Gastroesophageal sphincter (tissue), 4 donors: ENCODE measurements around the gene CCDC27. TPM values are rescaled to one million over a fixed set of nuclear protein-coding genes. Genes with fewer than 3 reads are reported as not detected.

Experiments
- ATAC-seq: fragments of 150-250 bp; one replicate; pipeline ENCODE4 v1.9.1; 2016; ENCODE audit warnings: mild to moderate bottlenecking, moderate library complexity
- H3K27ac ChIP-seq, 4 donors: fragments of 200-600 bp; sonication (generic) in 3 of 4; 1 replicate in 3 of 4; 2 replicates in 1 of 4; pipeline ENCODE4 v1.5.1; 2016 to 2019
- H3K27me3 ChIP-seq: fragments of 200-600 bp; sonication (generic); one replicate; pipeline ENCODE4 v1.5.1; 2019
- H3K36me3 ChIP-seq, 2 donors: fragments of 200-600 bp; sonication (generic); one replicate each; pipeline ENCODE4 v1.5.1; 2019; ENCODE audit warnings: control low read depth in 1 of 2
- H3K4me1 ChIP-seq, 3 donors: fragments of 200-600 bp; sonication (generic); 1 replicate in 2 of 3; 2 replicates in 1 of 3; pipeline ENCODE4 v1.5.1; 2016 to 2019; ENCODE audit warnings: control low read depth in 2 of 3
- H3K4me3 ChIP-seq, 2 donors: fragments of 200-600 bp; sonication (generic); one replicate each; pipeline ENCODE4 v1.5.1; 2019; ENCODE audit warnings: mild to moderate bottlenecking in 1 of 2, moderate library complexity in 1 of 2
- H3K9me3 ChIP-seq, 3 donors: fragments of 200-600 bp; sonication (generic); one replicate each; pipeline ENCODE4 v1.5.1; 2017 to 2019; ENCODE audit warnings: control low read depth in 2 of 3
- CTCF ChIP-seq, 4 experiments: fragments of 200-600 bp in 2 of 4; fragments of 450-650 bp in 2 of 4; sonication (generic) in 1 of 4; IDR thresholded peaks; one replicate each; pipeline ENCODE4 v1.5.1; 2017 to 2019; ENCODE audit warnings: antibody characterized with exemption in 4 of 4, mild to moderate bottlenecking in 2 of 4, moderate library complexity in 2 of 4
- EP300 ChIP-seq: sonication (generic); formaldehyde crosslinking; IDR thresholded peaks from one replicate; pipeline ENCODE4 v1.6.1; 2017; ENCODE audit warnings: antibody characterized with exemption, mild to moderate bottlenecking
- POLR2A ChIP-seq, 2 donors: fragments of 450-650 bp; IDR thresholded peaks; one replicate each; pipeline ENCODE4 v1.6.1; 2017; ENCODE audit warnings: antibody characterized with exemption in 2 of 2, mild to moderate bottlenecking in 2 of 2, moderate library complexity in 1 of 2
- POLR2AphosphoS5 ChIP-seq: sonication (generic); formaldehyde crosslinking; IDR thresholded peaks from one replicate; pipeline ENCODE4 v1.6.1; 2017; ENCODE audit warnings: antibody characterized with exemption
- WGBS, 2 donors: methylation state at CpG; one replicate each; pipeline ENCODE4 v1.1.5; 2018; ENCODE audit warnings: low coverage in 1 of 2; 5-methylcytosine and 5-hydroxymethylcytosine counted together
- total RNA-seq, 4 donors: library from RNA; depleted of rRNA; stranded (reverse); fragments of >200 nt; gene quantifications; one replicate each; pipeline ENCODE4 v1.1.0, GENCODE V29; 2016

CCDC27 gene
- total RNA-seq, 4 donors from 2014 or later = not detected

- Histone ChIP-seq H3K4me3 (no peak overlapping the region), H3K27ac (no peak overlapping the region), H3K4me1 (peaks cover 0 to 57% (median 11%) of the 10 kb centered on the region in 3 donors), H3K9me3 (no peaks in the 10 kb centered on the region), H3K36me3 (peaks cover 0 to 29% of the 10 kb centered on the region in 2 donors), H3K27me3 (no peaks in the 10 kb centered on the region)
- no CpG with 5 or more reads among the region's 27 CpGs for WGBS, 2 donors
- ATAC-seq = no peak
- TF ChIP-seq POLR2A (IDR thresholded peaks at IDR 0.05) (no peak), CTCF (IDR thresholded peaks at IDR 0.05) (peak in 1 of 4 experiments; percentile 24)
Measured at GRCh38 chr1:3775490-3776230, 23.4 kb downstream of the CCDC27 start.

- Histone ChIP-seq H3K27ac (no peak overlapping the region), H3K36me3 (peaks cover 0 to 36% of the 10 kb centered on the region in 2 donors), H3K4me3 (no peak overlapping the region), H3K4me1 (peaks cover 0 to 49% (median 10%) of the 10 kb centered on the region in 3 donors), H3K9me3 (no peaks in the 10 kb centered on the region), H3K27me3 (no peaks in the 10 kb centered on the region)
- no peak for ATAC-seq
- 66 to 78% methylated on average over 6 to 7 of the region's 21 CpGs for WGBS, 2 donors
- no peak for TF ChIP-seq POLR2A (IDR thresholded peaks at IDR 0.05)
- no peak for TF ChIP-seq POLR2AphosphoS5
- TF ChIP-seq CTCF (IDR thresholded peaks at IDR 0.05) = no peak
- TF ChIP-seq EP300 = no peak
Measured at GRCh38 chr1:3776231-3776961, 24.1 kb downstream of the CCDC27 start.

GRCh38 chr1:3777078-3777547, 24.9 kb downstream of the CCDC27 start:
- H3K4me1 ChIP-seq = peaks cover 0 to 42% (median 3%) of the 10 kb centered on the region in 3 donors
- no peak overlapping the region for H3K27ac ChIP-seq
- no CpG with 5 or more reads among the region's 10 CpGs for WGBS, 2 donors
- H3K36me3 ChIP-seq = peaks cover 0 to 44% of the 10 kb centered on the region in 2 donors
- TF ChIP-seq POLR2A (IDR thresholded peaks at IDR 0.05) = no peak
- no peak for TF ChIP-seq POLR2AphosphoS5
- no peak for TF ChIP-seq CTCF (IDR thresholded peaks at IDR 0.05)
- no peak for TF ChIP-seq EP300
- H3K9me3 ChIP-seq = no peaks in the 10 kb centered on the region
- no peaks in the 10 kb centered on the region for H3K27me3 ChIP-seq
- H3K4me3 ChIP-seq = no peak overlapping the region
- ATAC-seq = no peak

- TF ChIP-seq POLR2AphosphoS5 (no peak), POLR2A (IDR thresholded peaks at IDR 0.05) (no peak), EP300 (no peak), CTCF (IDR thresholded peaks at IDR 0.05) (no peak)
- no peak for ATAC-seq
- WGBS, 2 donors = 90% methylated on average over 2 of the region's 20 CpGs; no CpG with 5 or more reads in 1 of the 2 donors
- H3K9me3 ChIP-seq = no peaks in the 10 kb centered on the region
- peaks cover 0 to 36% (median 3%) of the 10 kb centered on the region in 3 donors for H3K4me1 ChIP-seq
- H3K27ac ChIP-seq = no peak overlapping the region
- peaks cover 0 to 52% of the 10 kb centered on the region in 2 donors for H3K36me3 ChIP-seq
- H3K4me3 ChIP-seq = no peak overlapping the region
- H3K27me3 ChIP-seq = no peaks in the 10 kb centered on the region
Measured at GRCh38 chr1:3777647-3778589, 25.7 kb downstream of the CCDC27 start.
